ENCODE results near the gene ANKS1B.
A peak's percentile ranks its signal among the peaks of the same experiment; 100 is the strongest.
"Not testable (repeated sequence)": the region's sequence is repeated elsewhere in the genome, so short reads cannot be mapped to it uniquely, and the experiment has no call there.

Gene ANKS1B

GRCh38 chr12:99686142-99686541 is 298.6 kb downstream of the ANKS1B start:
- no peak for DNase-seq

- no peak for DNase-seq
Observed at GRCh38 chr12:99680276-99680675, 304.5 kb downstream of the ANKS1B start.

- no peak for DNase-seq
Observed at GRCh38 chr12:99670635-99671034, 314.1 kb downstream of the ANKS1B start.

GRCh38 chr12:99658671-99659349 is 325.9 kb downstream of the ANKS1B start:
- no peak for DNase-seq

- DNase-seq, result no peak
Observed at GRCh38 chr12:99649551-99649950, 335.2 kb downstream of the ANKS1B start.

- no peak for DNase-seq
Observed at GRCh38 chr12:99648183-99648582, 336.6 kb downstream of the ANKS1B start.

- DNase-seq, result no peak
Observed at GRCh38 chr12:99647453-99647852, 337.3 kb downstream of the ANKS1B start, which contains the start of gene GARIN6. GARIN6 (plus strand) TSS chr12:99647753; CDS start chr12:99648175, 422 bp downstream.

GRCh38 chr12:99644629-99645028 is 340.1 kb downstream of the ANKS1B start:
- no peak for DNase-seq

- DNase-seq, result no peak
Observed at GRCh38 chr12:99627459-99627858, 357.3 kb downstream of the ANKS1B start.

GRCh38 chr12:99624591-99624990 is 360.1 kb downstream of the ANKS1B start:
- not testable (repeated sequence) for DNase-seq

- DNase-seq, result no peak
Observed at GRCh38 chr12:99620159-99620479, 364.6 kb downstream of the ANKS1B start.

GRCh38 chr12:99619389-99620158 is 365.2 kb downstream of the ANKS1B start:
- peak; percentile 31 for DNase-seq

GRCh38 chr12:99618657-99619056 is 366.1 kb downstream of the ANKS1B start:
- DNase-seq, result no peak

- no peak for DNase-seq
Observed at GRCh38 chr12:99611599-99611998, 373.1 kb downstream of the ANKS1B start.

- DNase-seq, result no peak
Observed at GRCh38 chr12:99611117-99611516, 373.6 kb downstream of the ANKS1B start.

- no peak for DNase-seq
Observed at GRCh38 chr12:99609455-99610181, 375.1 kb downstream of the ANKS1B start.

- DNase-seq, result no peak
Observed at GRCh38 chr12:99600388-99600787, 384.3 kb downstream of the ANKS1B start.

GRCh38 chr12:99598785-99599184 is 386.0 kb downstream of the ANKS1B start:
- DNase-seq, result no peak

GRCh38 chr12:99596762-99597161 is 388.0 kb downstream of the ANKS1B start:
- DNase-seq, result no peak

- not testable (repeated sequence) for DNase-seq
Observed at GRCh38 chr12:99577125-99577524, 407.6 kb downstream of the ANKS1B start.

GRCh38 chr12:99573980-99574379 is 410.8 kb downstream of the ANKS1B start:
- no peak for DNase-seq

- no peak for DNase-seq
Observed at GRCh38 chr12:99567072-99567471, 417.7 kb downstream of the ANKS1B start.

GRCh38 chr12:99558109-99558508 is 426.6 kb downstream of the ANKS1B start:
- DNase-seq, result no peak

- no peak for DNase-seq
Observed at GRCh38 chr12:99553461-99553860, 431.3 kb downstream of the ANKS1B start.
